ENCODE measurements around the gene NTM. TPM values are rescaled to one million over a fixed set of nuclear protein-coding genes. Genes with fewer than 3 reads are reported as not detected.
A peak's percentile ranks its signal among the peaks of the same experiment; 100 is the strongest.

The NTM gene
- total and polyA plus RNA-seq, 2 donors from 2014 or later: 0.92 to 10.3 TPM

DNA sequence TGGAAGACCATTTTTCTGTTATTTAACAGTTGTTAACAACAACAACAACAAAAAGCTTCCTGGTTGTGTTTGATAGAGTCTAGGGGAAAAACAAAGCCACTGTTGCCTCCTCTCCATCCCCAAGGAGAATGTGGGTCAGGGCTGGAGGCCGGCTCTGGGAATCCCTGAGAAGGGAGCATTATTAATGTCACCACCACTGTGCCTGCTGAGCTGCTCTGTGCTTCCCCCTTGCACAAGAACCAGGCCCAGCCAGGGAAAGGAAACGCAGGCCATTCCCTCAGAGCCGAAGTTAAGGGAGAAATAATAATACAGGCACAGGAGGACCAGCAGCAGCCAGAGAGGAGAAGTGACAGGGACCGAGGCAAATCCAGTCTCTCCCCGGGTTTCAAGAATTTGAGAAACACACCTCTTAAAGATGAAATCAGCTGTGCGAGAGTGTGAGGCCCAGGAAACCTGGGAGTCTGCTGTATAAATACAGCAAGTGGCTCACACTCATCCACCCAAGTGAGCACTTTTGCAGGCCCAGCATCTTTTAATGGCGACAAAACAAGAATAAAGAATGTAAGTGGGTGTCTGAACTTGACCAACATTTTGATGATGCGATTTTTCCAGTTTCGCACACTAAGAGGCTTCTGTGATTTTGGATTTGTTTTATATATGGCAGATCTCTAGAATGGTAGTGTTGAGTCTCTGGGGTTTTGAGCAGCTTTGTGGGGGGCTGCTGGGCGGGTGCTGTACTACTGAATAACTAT is 539.2 kb downstream of the NTM start:
- Histone ChIP-seq H3K9ac (ENCODE audit: low read length in 3 of 3) (peak overlapping the region in 1 of 3 donors; percentile 22), H3K36me3 (ENCODE audit: control insufficient read depth in 2 of 3, insufficient read depth in 3 of 3, low read length in 3 of 3) (no peaks in the 10 kb centered on the region), H3K27ac (ENCODE audit: low read depth in 2 of 2, low read length in 2 of 2) (no peak overlapping the region), H3K9me3 (ENCODE audit: control insufficient read depth in 2 of 3, insufficient read depth in 1 of 3, low read length in 3 of 3) (no peaks in the 10 kb centered on the region), H3K27me3 (ENCODE audit: control insufficient read depth, insufficient read depth, low read length) (peaks cover 3% of the 10 kb centered on the region), H3K4me1 (ENCODE audit: control insufficient read depth in 2 of 3, insufficient read depth in 2 of 3, low read depth in 1 of 3, low read length in 3 of 3) (peaks cover 0 to 2% (median 0%) of the 10 kb centered on the region in 3 donors), H3K4me3 (ENCODE audit: low read length in 3 of 3) (peak overlapping the region in 1 of 3 donors; percentile 41)
- FAIRE-seq (no peak), DNase-seq (no peak)
- intact Hi-C loops (cut with DNase I): no loop called here
- TF ChIP-seq, protein P1, sequence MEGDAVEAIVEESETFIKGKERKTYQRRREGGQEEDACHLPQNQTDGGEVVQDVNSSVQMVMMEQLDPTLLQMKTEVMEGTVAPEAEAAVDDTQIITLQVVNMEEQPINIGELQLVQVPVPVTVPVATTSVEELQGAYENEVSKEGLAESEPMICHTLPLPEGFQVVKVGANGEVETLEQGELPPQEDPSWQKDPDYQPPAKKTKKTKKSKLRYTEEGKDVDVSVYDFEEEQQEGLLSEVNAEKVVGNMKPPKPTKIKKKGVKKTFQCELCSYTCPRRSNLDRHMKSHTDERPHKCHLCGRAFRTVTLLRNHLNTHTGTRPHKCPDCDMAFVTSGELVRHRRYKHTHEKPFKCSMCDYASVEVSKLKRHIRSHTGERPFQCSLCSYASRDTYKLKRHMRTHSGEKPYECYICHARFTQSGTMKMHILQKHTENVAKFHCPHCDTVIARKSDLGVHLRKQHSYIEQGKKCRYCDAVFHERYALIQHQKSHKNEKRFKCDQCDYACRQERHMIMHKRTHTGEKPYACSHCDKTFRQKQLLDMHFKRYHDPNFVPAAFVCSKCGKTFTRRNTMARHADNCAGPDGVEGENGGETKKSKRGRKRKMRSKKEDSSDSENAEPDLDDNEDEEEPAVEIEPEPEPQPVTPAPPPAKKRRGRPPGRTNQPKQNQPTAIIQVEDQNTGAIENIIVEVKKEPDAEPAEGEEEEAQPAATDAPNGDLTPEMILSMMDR (IDR thresholded peaks at IDR 0.05; ENCODE audit: borderline replicate concordance, extremely low read depth, insufficient read depth): no peak

DNA sequence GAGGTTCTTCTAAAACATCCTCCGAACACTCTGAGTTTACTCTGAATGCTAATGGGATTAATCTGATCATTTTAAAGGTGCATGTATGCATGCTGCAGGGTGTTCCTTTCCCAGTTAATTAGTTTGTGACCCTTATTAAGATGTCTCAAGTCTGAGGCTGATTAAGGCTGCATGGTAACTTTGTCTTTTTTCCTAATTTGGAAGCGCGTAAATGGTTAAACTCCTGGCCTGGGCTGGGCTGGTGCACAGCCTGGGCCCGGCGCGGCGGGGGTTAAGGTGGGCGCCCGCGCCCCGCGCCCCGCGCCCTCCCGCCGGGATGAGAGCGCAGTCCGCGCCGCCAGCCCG is 539.7 kb downstream of the NTM start:
- DNase-seq (no peak), FAIRE-seq (no peak)
- Histone ChIP-seq H3K27ac (ENCODE audit: low read depth in 2 of 2, low read length in 2 of 2) (no peak overlapping the region), H3K9me3 (ENCODE audit: control insufficient read depth in 2 of 3, insufficient read depth in 1 of 3, low read length in 3 of 3) (no peaks in the 10 kb centered on the region), H3K4me1 (ENCODE audit: control insufficient read depth in 2 of 3, insufficient read depth in 2 of 3, low read depth in 1 of 3, low read length in 3 of 3) (peaks cover 0 to 2% (median 0%) of the 10 kb centered on the region in 3 donors), H3K4me3 (ENCODE audit: low read length in 3 of 3) (peak overlapping the region in 1 of 3 donors; percentile 41), H3K27me3 (ENCODE audit: control insufficient read depth, insufficient read depth, low read length) (peaks cover 3% of the 10 kb centered on the region), H3K9ac (ENCODE audit: low read length in 3 of 3) (peak overlapping the region in 1 of 3 donors; percentile 22), H3K36me3 (ENCODE audit: control insufficient read depth in 2 of 3, insufficient read depth in 3 of 3, low read length in 3 of 3) (no peaks in the 10 kb centered on the region)
- TF ChIP-seq, protein P1 (IDR thresholded peaks at IDR 0.05; ENCODE audit: borderline replicate concordance, extremely low read depth, insufficient read depth): no peak
- intact Hi-C loops (cut with DNase I): no loop called here

DNA sequence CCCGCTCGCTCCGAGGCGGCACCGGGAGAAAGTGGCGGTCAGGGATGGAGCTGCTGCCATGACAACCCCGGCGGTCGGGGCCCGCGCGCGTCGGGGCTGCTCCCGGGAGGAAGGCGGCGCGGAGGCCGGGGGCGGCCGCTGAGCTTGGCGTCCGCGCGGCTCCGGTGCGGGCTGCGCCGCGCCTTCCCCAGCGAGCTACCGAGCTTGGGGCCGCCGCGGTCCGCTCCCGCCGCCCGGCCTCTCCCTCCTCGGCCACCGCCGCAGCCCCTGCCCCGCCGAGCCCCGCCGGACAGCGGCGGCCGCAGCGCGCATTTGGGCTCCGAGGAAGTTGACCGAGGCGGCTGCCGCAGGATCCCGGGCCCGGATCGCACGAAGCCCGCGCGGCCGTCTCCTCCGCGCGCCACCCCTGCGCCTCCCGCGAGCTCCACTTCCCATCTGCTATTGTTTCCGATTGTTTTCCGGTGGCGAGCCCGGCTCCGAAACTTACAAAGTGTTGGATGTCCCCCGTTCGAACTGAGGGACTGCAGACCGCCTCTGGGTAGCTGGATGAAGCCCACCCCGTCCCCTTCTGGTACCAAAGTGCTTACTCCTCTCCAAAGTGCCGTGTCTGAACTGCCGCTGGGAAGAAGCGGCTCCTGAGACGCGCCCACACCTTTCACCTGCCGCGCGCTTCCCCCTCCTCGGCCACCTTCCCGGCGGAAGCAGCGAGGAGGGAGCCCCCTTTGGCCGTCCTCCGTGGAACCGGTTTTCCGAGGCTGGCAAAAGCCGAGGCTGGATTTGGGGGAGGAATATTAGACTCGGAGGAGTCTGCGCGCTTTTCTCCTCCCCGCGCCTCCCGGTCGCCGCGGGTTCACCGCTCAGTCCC is 540.3 kb downstream of the NTM start:
- DNase-seq (peak; percentile 63 to 78 (median 71)), FAIRE-seq (no peak)
- intact Hi-C loops (cut with DNase I): no loop called here
- Histone ChIP-seq H3K27me3 (ENCODE audit: control insufficient read depth, insufficient read depth, low read length) (peaks cover 3% of the 10 kb centered on the region), H3K4me3 (ENCODE audit: low read length in 3 of 3) (peak overlapping the region in 2 of 3 donors; percentile 19 to 58), H3K9ac (ENCODE audit: low read length in 3 of 3) (peak overlapping the region in 1 of 3 donors; percentile 47), H3K36me3 (ENCODE audit: control insufficient read depth in 2 of 3, insufficient read depth in 3 of 3, low read length in 3 of 3) (no peaks in the 10 kb centered on the region), H3K27ac (ENCODE audit: low read depth in 2 of 2, low read length in 2 of 2) (no peak overlapping the region), H3K4me1 (ENCODE audit: control insufficient read depth in 2 of 3, insufficient read depth in 2 of 3, low read depth in 1 of 3, low read length in 3 of 3) (peaks cover 0 to 2% (median 0%) of the 10 kb centered on the region in 3 donors), H3K9me3 (ENCODE audit: control insufficient read depth in 2 of 3, insufficient read depth in 1 of 3, low read length in 3 of 3) (no peaks in the 10 kb centered on the region)
- TF ChIP-seq, protein P1 (IDR thresholded peaks at IDR 0.05; ENCODE audit: borderline replicate concordance, extremely low read depth, insufficient read depth): no peak
